Uterus (tissue), 2 donors: Measurements from ENCODE around the gene GNB5.

Experiments used
- POLR2A ChIP-seq, 2 donors: fragments of 450-650 bp; IDR thresholded peaks; one replicate each; pipeline ENCODE4 v1.6.1; 2016; ENCODE audit warnings: antibody characterized with exemption in 2 of 2, mild to moderate bottlenecking in 1 of 2, moderate library complexity in 1 of 2
- TF ChIP-seq, protein P1 (sequence below), 4 experiments: fragments of 200-600 bp in 2 of 4; fragments of 450-650 bp in 2 of 4; sonication (generic) in 2 of 4; IDR thresholded peaks; one replicate each; pipeline ENCODE4 v1.5.1; 2016 to 2019; ENCODE audit warnings: antibody characterized with exemption in 4 of 4, mild to moderate bottlenecking in 2 of 4, moderate library complexity in 1 of 4

DNA sequence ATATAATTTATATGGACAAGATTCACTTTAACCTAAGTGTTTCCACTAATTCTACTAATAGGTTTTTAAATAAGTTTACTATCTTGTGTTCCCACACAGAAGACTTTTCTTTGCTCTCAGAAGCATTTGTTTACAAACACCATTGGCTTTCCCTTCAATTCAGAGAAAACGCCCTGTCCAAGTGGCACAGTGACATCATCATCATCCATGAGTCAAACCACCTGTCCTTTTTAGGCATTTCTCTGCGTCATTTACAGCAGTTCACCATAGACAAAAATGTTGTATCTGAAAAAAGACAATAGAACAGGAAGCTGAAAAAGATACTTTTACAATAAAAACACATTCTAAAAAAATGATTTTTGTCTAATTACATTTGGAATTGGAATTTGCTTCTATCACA, 69.3 kb downstream of the GNB5 start:
- no peak for TF ChIP-seq POLR2A (IDR thresholded peaks at IDR 0.05)
- TF ChIP-seq, protein P1, sequence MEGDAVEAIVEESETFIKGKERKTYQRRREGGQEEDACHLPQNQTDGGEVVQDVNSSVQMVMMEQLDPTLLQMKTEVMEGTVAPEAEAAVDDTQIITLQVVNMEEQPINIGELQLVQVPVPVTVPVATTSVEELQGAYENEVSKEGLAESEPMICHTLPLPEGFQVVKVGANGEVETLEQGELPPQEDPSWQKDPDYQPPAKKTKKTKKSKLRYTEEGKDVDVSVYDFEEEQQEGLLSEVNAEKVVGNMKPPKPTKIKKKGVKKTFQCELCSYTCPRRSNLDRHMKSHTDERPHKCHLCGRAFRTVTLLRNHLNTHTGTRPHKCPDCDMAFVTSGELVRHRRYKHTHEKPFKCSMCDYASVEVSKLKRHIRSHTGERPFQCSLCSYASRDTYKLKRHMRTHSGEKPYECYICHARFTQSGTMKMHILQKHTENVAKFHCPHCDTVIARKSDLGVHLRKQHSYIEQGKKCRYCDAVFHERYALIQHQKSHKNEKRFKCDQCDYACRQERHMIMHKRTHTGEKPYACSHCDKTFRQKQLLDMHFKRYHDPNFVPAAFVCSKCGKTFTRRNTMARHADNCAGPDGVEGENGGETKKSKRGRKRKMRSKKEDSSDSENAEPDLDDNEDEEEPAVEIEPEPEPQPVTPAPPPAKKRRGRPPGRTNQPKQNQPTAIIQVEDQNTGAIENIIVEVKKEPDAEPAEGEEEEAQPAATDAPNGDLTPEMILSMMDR (IDR thresholded peaks at IDR 0.05) = no peak
